Measurements from ENCODE around the gene GPATCH8. TPM values are rescaled to one million over a fixed set of nuclear protein-coding genes. Genes with fewer than 3 reads are reported as not detected.

The GPATCH8 gene
- polyA plus RNA-seq, 1 experiment: 13.7 TPM

GRCh38 chr17:44492706-44493272 is 10.4 kb downstream of the GPATCH8 start:
- DNase-seq (ENCODE audit: low read depth): no peak
- no peak for TF ChIP-seq CTCF (IDR thresholded peaks at IDR 0.05; ENCODE audit: insufficient read depth, low read depth, low read length)
- Histone ChIP-seq H3K36me3 (ENCODE audit: control insufficient read depth, insufficient read depth, low read length) (no peaks in the 10 kb centered on the region), H3K4me3 (ENCODE audit: low read depth, low read length) (no peak overlapping the region), H3K27me3 (ENCODE audit: control insufficient read depth, insufficient read depth, low read length) (no peaks in the 10 kb centered on the region)
- ChIA-PET CTCF (no interaction called here), POLR2A (no interaction called here)

- POLR2A ChIA-PET: no interaction called here
- TF ChIP-seq CTCF (IDR thresholded peaks at IDR 0.05; ENCODE audit: insufficient read depth, low read depth, low read length): no peak
- H3K4me3 ChIP-seq (ENCODE audit: low read depth, low read length): no peak overlapping the region
- H3K36me3 ChIP-seq (ENCODE audit: control insufficient read depth, insufficient read depth, low read length): no peaks in the 10 kb centered on the region
- no peaks in the 10 kb centered on the region for H3K27me3 ChIP-seq (ENCODE audit: control insufficient read depth, insufficient read depth, low read length)
- CTCF ChIA-PET: no interaction called here
- DNase-seq (ENCODE audit: low read depth): no peak
Measured at GRCh38 chr17:44489581-44489980, 13.6 kb downstream of the GPATCH8 start.

- Histone ChIP-seq H3K27me3 (ENCODE audit: control insufficient read depth, insufficient read depth, low read length) (no peaks in the 10 kb centered on the region), H3K4me3 (ENCODE audit: low read depth, low read length) (no peak overlapping the region), H3K36me3 (ENCODE audit: control insufficient read depth, insufficient read depth, low read length) (no peaks in the 10 kb centered on the region)
- no peak for TF ChIP-seq CTCF (IDR thresholded peaks at IDR 0.05; ENCODE audit: insufficient read depth, low read depth, low read length)
- DNase-seq (ENCODE audit: low read depth): no peak
- ChIA-PET CTCF (no interaction called here), POLR2A (no interaction called here)
Measured at GRCh38 chr17:44487170-44487569, 16.0 kb downstream of the GPATCH8 start.

- CTCF ChIA-PET: no interaction called here
- Histone ChIP-seq H3K4me3 (ENCODE audit: low read depth, low read length) (no peak overlapping the region), H3K36me3 (ENCODE audit: control insufficient read depth, insufficient read depth, low read length) (no peaks in the 10 kb centered on the region), H3K27me3 (ENCODE audit: control insufficient read depth, insufficient read depth, low read length) (no peaks in the 10 kb centered on the region)
- DNase-seq (ENCODE audit: low read depth): no peak
- no peak for TF ChIP-seq CTCF (IDR thresholded peaks at IDR 0.05; ENCODE audit: insufficient read depth, low read depth, low read length)
- POLR2A ChIA-PET: no interaction called here
Measured at GRCh38 chr17:44473367-44473766, 29.8 kb downstream of the GPATCH8 start.

- POLR2A ChIA-PET: interaction anchor here (0.6 kb wide), 1 partner anchor 48 kb away, joined by 4 read pairs; no protein-coding TSS in a partner anchor
- H3K27me3 ChIP-seq (ENCODE audit: control insufficient read depth, insufficient read depth, low read length): no peaks in the 10 kb centered on the region
- DNase-seq (ENCODE audit: low read depth): no peak
Measured at GRCh38 chr17:44469676-44470075, 33.5 kb downstream of the GPATCH8 start.

More at GRCh38 chr17:44469676-44470075, 33.5 kb downstream of the GPATCH8 start:
- Histone ChIP-seq H3K4me3 (ENCODE audit: low read depth, low read length) (no peak overlapping the region), H3K36me3 (ENCODE audit: control insufficient read depth, insufficient read depth, low read length) (no peaks in the 10 kb centered on the region)
- CTCF ChIA-PET: interaction anchor here (1.4 to 1.5 kb wide), 2 partner anchors 23 to 63 kb away, joined by 3 to 5 read pairs; no protein-coding TSS in a partner anchor
- no peak for TF ChIP-seq CTCF (IDR thresholded peaks at IDR 0.05; ENCODE audit: insufficient read depth, low read depth, low read length)

All from BJ (cell line).